Measurements from ENCODE around the gene WDR41. TPM values are rescaled to one million over a fixed set of nuclear protein-coding genes. Genes with fewer than 3 reads are reported as not detected.

The WDR41 gene
- total RNA-seq, 1 experiment from 2014 or later, result 54.1 TPM

GRCh38 chr5:77449277-77449676 is 42.8 kb downstream of the WDR41 start:
- no peaks in the 10 kb centered on the region for H3K9me3 ChIP-seq (ENCODE audit: control insufficient read depth in 1 of 2, insufficient read depth in 1 of 2, low read depth in 1 of 2, low read length in 2 of 2)
- no peaks in the 10 kb centered on the region for H4K20me1 ChIP-seq (ENCODE audit: insufficient read depth)
- ATAC-seq (no peak), DNase-seq (ENCODE audit: low read depth, low spot score) (no peak)
- ChIA-PET CTCF (no interaction called here), POLR2A (no interaction called here), RAD21 (ENCODE audit: low non-redundant PET in 1 of 2, low total read pairs in 2 of 2, uncharacterized antibody in 2 of 2, unreplicated experiment in 2 of 2) (no interaction called here)
- no peak overlapping the region for H3K9ac ChIP-seq (ENCODE audit: low read length)
- TF ChIP-seq SP1 (IDR thresholded peaks at IDR 0.05; ENCODE audit: low read depth) (no peak), ZNF274 (IDR thresholded peaks at IDR 0.05; ENCODE audit: low read depth, low read length) (no peak)
- H3K9me2 ChIP-seq (ENCODE audit: insufficient read depth), result no peaks in the 10 kb centered on the region
- intact Hi-C loops (cut with micrococcal nuclease), result no loop called here
- no peaks in the 10 kb centered on the region for H3K27me3 ChIP-seq (ENCODE audit: insufficient read depth, low read length)
- H3K79me2 ChIP-seq (ENCODE audit: insufficient read depth, low read length), result no peaks in the 10 kb centered on the region
- no peak overlapping the region for H3K4me2 ChIP-seq (ENCODE audit: low read length)
- H2AFZ ChIP-seq (ENCODE audit: low read depth, low read length, poor library complexity, severe bottlenecking), result no peak overlapping the region
- no peaks in the 10 kb centered on the region for H3K4me1 ChIP-seq (ENCODE audit: control insufficient read depth in 1 of 2, insufficient read depth in 2 of 2, low read length in 2 of 2)
- H3K4me3 ChIP-seq (replicated peaks in 1 of 2; ENCODE audit: low read depth in 1 of 2, low read length in 2 of 2), result no peak overlapping the region
- no peak overlapping the region for H3K27ac ChIP-seq (ENCODE audit: low read depth, low read length)
- no TSS peak for BruUV-seq (replicated peaks)
- peaks cover 0 to 5% of the 10 kb centered on the region in 2 experiments; a peak in 2 of 4 replicates for H3K36me3 ChIP-seq (ENCODE audit: control insufficient read depth in 1 of 2, insufficient read depth in 2 of 2, low read length in 2 of 2)

- RAD21 ChIA-PET (ENCODE audit: low non-redundant PET in 1 of 2, low total read pairs in 2 of 2, uncharacterized antibody in 2 of 2, unreplicated experiment in 2 of 2), result no interaction called here
- TF ChIP-seq SRF (IDR thresholded peaks at IDR 0.05; ENCODE audit: low read depth) (no peak), CEBPB (IDR thresholded peaks at IDR 0.05; ENCODE audit: low read depth) (no peak), SIN3A (IDR thresholded peaks at IDR 0.05; ENCODE audit: low read depth) (no peak), EZH2 (IDR thresholded peaks at IDR 0.05) (no peak), CBX3 (IDR thresholded peaks at IDR 0.05; ENCODE audit: low read depth) (no peak), POLR2AphosphoS5 (IDR thresholded peaks at IDR 0.05; ENCODE audit: low read depth, low read length) (no peak), EGR1 (IDR thresholded peaks at IDR 0.05; ENCODE audit: low read depth) (no peak), ELF1 (IDR thresholded peaks at IDR 0.05; ENCODE audit: borderline replicate concordance, low read depth) (no peak), ZFX (IDR thresholded peaks at IDR 0.05) (no peak), EZH2phosphoT487 (IDR thresholded peaks at IDR 0.05; ENCODE audit: borderline replicate concordance) (no peak), REST (IDR thresholded peaks at IDR 0.05; ENCODE audit: low read depth) (no peak), SP1 (IDR thresholded peaks at IDR 0.05; ENCODE audit: low read depth) (no peak), ATF3 (IDR thresholded peaks at IDR 0.05) (no peak), FOSL1 (IDR thresholded peaks at IDR 0.05; ENCODE audit: low read depth) (no peak), MAX (IDR thresholded peaks at IDR 0.05) (no peak), YY1 (IDR thresholded peaks at IDR 0.05; ENCODE audit: extremely low read depth, insufficient replicate concordance, low read depth, low read length) (no peak)
These were observed 43.3 kb downstream of the WDR41 start for GRCh38 chr5:77448831-77449230.

More at GRCh38 chr5:77448831-77449230, 43.3 kb downstream of the WDR41 start:
- POLR2A ChIA-PET, result no interaction called here
- Histone ChIP-seq H3K27ac (ENCODE audit: low read depth, low read length) (no peak overlapping the region), H4K20me1 (ENCODE audit: insufficient read depth) (no peaks in the 10 kb centered on the region), H3K4me2 (ENCODE audit: low read length) (no peak overlapping the region), H3K36me3 (ENCODE audit: control insufficient read depth in 1 of 2, insufficient read depth in 2 of 2, low read length in 2 of 2) (peaks cover 0 to 5% of the 10 kb centered on the region in 2 experiments; a peak in 2 of 4 replicates), H3K4me1 (ENCODE audit: control insufficient read depth in 1 of 2, insufficient read depth in 2 of 2, low read length in 2 of 2) (no peaks in the 10 kb centered on the region), H3K9me2 (ENCODE audit: insufficient read depth) (no peaks in the 10 kb centered on the region), H2AFZ (ENCODE audit: low read depth, low read length, poor library complexity, severe bottlenecking) (no peak overlapping the region), H3K9me3 (ENCODE audit: control insufficient read depth in 1 of 2, insufficient read depth in 1 of 2, low read depth in 1 of 2, low read length in 2 of 2) (no peaks in the 10 kb centered on the region), H3K9ac (ENCODE audit: low read length) (no peak overlapping the region), H3K27me3 (ENCODE audit: insufficient read depth, low read length) (no peaks in the 10 kb centered on the region), H3K79me2 (ENCODE audit: insufficient read depth, low read length) (no peaks in the 10 kb centered on the region), H3K4me3 (replicated peaks in 1 of 2; ENCODE audit: low read depth in 1 of 2, low read length in 2 of 2) (no peak overlapping the region)
- intact Hi-C loops (cut with micrococcal nuclease), result no loop called here
- DNase-seq (ENCODE audit: low read depth, low spot score) (no peak), ATAC-seq (no peak)
- CTCF ChIA-PET, result no interaction called here
- BruUV-seq (replicated peaks), result no TSS peak

Data from HCT116 (cell line).